Smooth muscle cell (in vitro differentiated cells): ENCODE measurements around the gene PCNX3. TPM values are rescaled to one million over a fixed set of nuclear protein-coding genes. Genes with fewer than 3 reads are reported as not detected.

Experiments
- DNase-seq: peaks from one replicate; lab custom pipeline; 2025; ENCODE audit not compliant: unreplicated experiment; lab: John Stamatoyannopoulos, UW
- H2AFZ ChIP-seq: fragments of 200-600 bp; sonication (generic); 2 replicates; pipeline ENCODE4 v1.6.0; 2016; ENCODE audit warnings: antibody characterized with exemption, low read depth, mild to moderate bottlenecking
- H3F3A ChIP-seq: fragments of 200-600 bp; sonication (generic); 2 replicates; pipeline ENCODE4 v1.6.0; 2017; ENCODE audit warnings: antibody characterized with exemption, low read depth
- H3K27ac ChIP-seq: fragments of 200-600 bp; sonication (generic); 2 replicates; pipeline ENCODE4 v1.5.1; 2016; ENCODE audit warnings: low read depth, mild to moderate bottlenecking
- H3K27me3 ChIP-seq: fragments of 200-600 bp; sonication (generic); 2 replicates; pipeline ENCODE4 v1.6.1; 2016; ENCODE audit warnings: low read depth, mild to moderate bottlenecking
- H3K36me3 ChIP-seq: fragments of 200-600 bp; sonication (generic); 2 replicates; pipeline ENCODE4 v1.5.1; 2016; ENCODE audit warnings: low read depth
- H3K4me1 ChIP-seq: fragments of 200-600 bp; sonication (generic); 2 replicates; pipeline ENCODE4 v1.5.1; 2016; ENCODE audit warnings: low read depth
- H3K4me2 ChIP-seq: fragments of 200-600 bp; sonication (generic); 2 replicates; pipeline ENCODE4 v1.6.0; 2016; ENCODE audit warnings: mild to moderate bottlenecking
- H3K4me3 ChIP-seq: fragments of 200-600 bp; sonication (generic); 2 replicates; pipeline ENCODE4 v1.5.1; 2016; ENCODE audit warnings: mild to moderate bottlenecking
- H3K79me2 ChIP-seq: fragments of 200-600 bp; sonication (generic); 2 replicates; pipeline ENCODE4 v1.6.0; 2016; ENCODE audit warnings: low read depth, mild to moderate bottlenecking
- H3K9ac ChIP-seq: fragments of 200-600 bp; sonication (generic); 2 replicates; pipeline ENCODE4 v1.6.0; 2016; ENCODE audit warnings: low read depth
- H3K9me3 ChIP-seq: fragments of 200-600 bp; sonication (generic); replicated peaks from 2 replicates; pipeline ENCODE4 v1.5.1; 2016; ENCODE audit warnings: low read depth
- H4K20me1 ChIP-seq: fragments of 200-600 bp; sonication (generic); 2 replicates; pipeline ENCODE4 v1.6.0; 2016; ENCODE audit warnings: low read depth
- CTCF ChIP-seq: fragments of 200-600 bp; sonication (generic); IDR thresholded peaks from 2 replicates; pipeline ENCODE4 v1.5.1; 2017; ENCODE audit warnings: borderline replicate concordance, mild to moderate bottlenecking, antibody characterized with exemption; ENCODE audit not compliant: insufficient read depth, poor library complexity, severe bottlenecking
- WGBS: methylation state at CpG from one replicate; pipeline ENCODE4 v1.1.7; 2016; ENCODE audit warnings: low lambda C conversion rate; 5-methylcytosine and 5-hydroxymethylcytosine counted together
- polyA plus RNA-seq: library from polyadenylated mRNA; unstranded; fragments of >200 nt; fragmentation: Nextera tagmentation; extraction: Ambion mirVana; gene quantifications from 2 replicates; pipeline ENCODE4 v1.2.1, GENCODE V29; 2016
- total RNA-seq: library from RNA; depleted of rRNA; stranded (reverse); fragments of >200 nt; gene quantifications from 2 replicates; pipeline ENCODE4 v1.2.3, GENCODE V29; 2014

Gene PCNX3
- total and polyA plus RNA-seq, 2 experiments from 2014 or later = 17.5 to 18.3 TPM

- no peak for DNase-seq
- Histone ChIP-seq H3K27ac (no peak overlapping the region), H3K9ac (no peak overlapping the region), H3K79me2 (no peaks in the 10 kb centered on the region), H3F3A (no peaks in the 10 kb centered on the region), H3K4me3 (no peak overlapping the region), H3K9me3 (no peaks in the 10 kb centered on the region), H3K4me2 (no peak overlapping the region), H4K20me1 (no peaks in the 10 kb centered on the region), H3K36me3 (no peaks in the 10 kb centered on the region), H3K27me3 (peaks cover 4% of the 10 kb centered on the region), H2AFZ (no peak overlapping the region), H3K4me1 (no peaks in the 10 kb centered on the region)
- WGBS = 82% methylated on average over 40 of the region's 51 CpGs
- no peak for TF ChIP-seq CTCF
Measured at GRCh38 chr11:65585396-65586246, 30.0 kb upstream of the PCNX3 start.

- H3K4me1 ChIP-seq = peaks cover 2% of the 10 kb centered on the region
- no peak overlapping the region for H3K4me2 ChIP-seq
- DNase-seq = no peak
- no peaks in the 10 kb centered on the region for H3K36me3 ChIP-seq
- H3K27ac ChIP-seq = no peak overlapping the region
- TF ChIP-seq CTCF = no peak
- H2AFZ ChIP-seq = no peak overlapping the region
- H3K27me3 ChIP-seq = peaks cover 4% of the 10 kb centered on the region
- H3K9me3 ChIP-seq = no peaks in the 10 kb centered on the region
- no peaks in the 10 kb centered on the region for H4K20me1 ChIP-seq
- H3F3A ChIP-seq = peaks cover 3% of the 10 kb centered on the region
- no peak overlapping the region for H3K9ac ChIP-seq
- no peak overlapping the region for H3K4me3 ChIP-seq
- H3K79me2 ChIP-seq = no peaks in the 10 kb centered on the region
- WGBS = 91% methylated on average over 4 of the region's 4 CpGs
Measured at GRCh38 chr11:65586247-65586630, 29.3 kb upstream of the PCNX3 start.

- no peak for DNase-seq
- H3K27ac ChIP-seq = no peak overlapping the region
- H3K9ac ChIP-seq = no peak overlapping the region
- no peak for TF ChIP-seq CTCF
- H3K27me3 ChIP-seq = peaks cover 4% of the 10 kb centered on the region
- no peak overlapping the region for H3K4me3 ChIP-seq
- H3K4me1 ChIP-seq = peaks cover 6% of the 10 kb centered on the region
- no peaks in the 10 kb centered on the region for H3K9me3 ChIP-seq
- peaks cover 5% of the 10 kb centered on the region for H3F3A ChIP-seq
- H2AFZ ChIP-seq = no peak overlapping the region
- no peaks in the 10 kb centered on the region for H3K79me2 ChIP-seq
- WGBS = 47% methylated on average over 2 of the region's 2 CpGs
- no peaks in the 10 kb centered on the region for H3K36me3 ChIP-seq
- no peaks in the 10 kb centered on the region for H4K20me1 ChIP-seq
- H3K4me2 ChIP-seq = no peak overlapping the region
Measured at GRCh38 chr11:65586676-65587075, 28.9 kb upstream of the PCNX3 start.
